Skeletal muscle tissue (tissue), 4 donors: ENCODE results near the gene LIPA. TPM values are rescaled to one million over a fixed set of nuclear protein-coding genes. Genes with fewer than 3 reads are reported as not detected.
"Not testable (repeated sequence)": the region's sequence is repeated elsewhere in the genome, so short reads cannot be mapped to it uniquely, and the experiment has no call there.

Source experiments
- H3K27ac ChIP-seq: one replicate; pipeline ENCODE4 v1.7.0; 2013; ENCODE audit warnings: mild to moderate bottlenecking, low read depth, low read length, inconsistent platforms
- H3K27me3 ChIP-seq, 3 donors: one replicate each; pipeline ENCODE4 v1.7.0; 2013; ENCODE audit warnings: low read length in 3 of 3; ENCODE audit not compliant: control insufficient read depth in 3 of 3, insufficient read depth in 3 of 3
- H3K36me3 ChIP-seq, 3 donors: one replicate each; pipeline ENCODE4 v1.7.0; 2013; ENCODE audit warnings: low read length in 3 of 3; ENCODE audit not compliant: control insufficient read depth in 3 of 3, insufficient read depth in 3 of 3
- H3K4me1 ChIP-seq, 3 donors: one replicate each; pipeline ENCODE4 v1.7.0; 2013; ENCODE audit warnings: low read length in 3 of 3, mild to moderate bottlenecking in 3 of 3; ENCODE audit not compliant: control insufficient read depth in 3 of 3, insufficient read depth in 3 of 3
- H3K4me3 ChIP-seq, 3 donors: one replicate each; pipeline ENCODE4 v1.7.0; 2013; ENCODE audit warnings: low read length in 3 of 3
- H3K9ac ChIP-seq, 3 donors: one replicate each; pipeline ENCODE4 v1.7.0; 2013; ENCODE audit warnings: low read length in 3 of 3, mild to moderate bottlenecking in 3 of 3, moderate library complexity in 2 of 3, low read depth in 1 of 3
- H3K9me3 ChIP-seq, 3 donors: one replicate each; pipeline ENCODE4 v1.7.0; 2013; ENCODE audit warnings: low read length in 3 of 3; ENCODE audit not compliant: control insufficient read depth in 3 of 3
- total RNA-seq: library from RNA; depleted of rRNA; stranded (reverse); fragments of >200 nt; gene quantifications from one replicate; pipeline ENCODE4 v1.2.3, GENCODE V29; 2014
- donor health status: Osteomylitis.

The LIPA gene
- total RNA-seq, 1 donor from 2014 or later = 50.1 TPM

GRCh38 chr10:89204621-89205185 is 46.9 kb downstream of the LIPA start:
- no peaks in the 10 kb centered on the region for H3K36me3 ChIP-seq
- H3K9ac ChIP-seq = no peak overlapping the region
- H3K4me3 ChIP-seq = no peak overlapping the region
- H3K27ac ChIP-seq = no peak overlapping the region
- H3K27me3 ChIP-seq = peaks cover 21 to 52% (median 40%) of the 10 kb centered on the region in 3 donors
- H3K4me1 ChIP-seq = peaks cover 17 to 21% (median 19%) of the 10 kb centered on the region in 3 donors
- H3K9me3 ChIP-seq = no peaks in the 10 kb centered on the region

GRCh38 chr10:89203237-89203636 is 48.3 kb downstream of the LIPA start:
- peaks cover 15 to 19% (median 16%) of the 10 kb centered on the region in 3 donors for H3K4me1 ChIP-seq
- H3K27me3 ChIP-seq = peaks cover 19 to 46% (median 33%) of the 10 kb centered on the region in 3 donors
- no peak overlapping the region for H3K9ac ChIP-seq
- H3K27ac ChIP-seq = no peak overlapping the region
- H3K36me3 ChIP-seq = no peaks in the 10 kb centered on the region
- H3K4me3 ChIP-seq = no peak overlapping the region
- no peaks in the 10 kb centered on the region for H3K9me3 ChIP-seq

GRCh38 chr10:89202033-89202425 is 49.5 kb downstream of the LIPA start:
- no peaks in the 10 kb centered on the region for H3K9me3 ChIP-seq
- H3K9ac ChIP-seq = no peak overlapping the region
- peaks cover 7 to 9% (median 8%) of the 10 kb centered on the region in 3 donors for H3K4me1 ChIP-seq
- H3K27me3 ChIP-seq = peaks cover 13 to 34% (median 22%) of the 10 kb centered on the region in 3 donors
- no peak overlapping the region for H3K27ac ChIP-seq
- no peaks in the 10 kb centered on the region for H3K36me3 ChIP-seq
- no peak overlapping the region for H3K4me3 ChIP-seq

- Histone ChIP-seq H3K36me3 (no peaks in the 10 kb centered on the region), H3K27ac (no peak overlapping the region), H3K4me1 (peaks cover 2 to 3% (median 3%) of the 10 kb centered on the region in 3 donors), H3K9ac (no peak overlapping the region), H3K4me3 (no peak overlapping the region), H3K27me3 (peaks cover 7 to 28% (median 17%) of the 10 kb centered on the region in 3 donors), H3K9me3 (no peaks in the 10 kb centered on the region)
Observed at GRCh38 chr10:89201345-89202032, 50.1 kb downstream of the LIPA start.

- peaks cover 0 to 4% (median 2%) of the 10 kb centered on the region in 3 donors for H3K27me3 ChIP-seq
- H3K27ac ChIP-seq = no peak overlapping the region
- H3K4me3 ChIP-seq = no peak overlapping the region
- no peak overlapping the region for H3K9ac ChIP-seq
- no peaks in the 10 kb centered on the region for H3K9me3 ChIP-seq
- no peaks in the 10 kb centered on the region for H3K36me3 ChIP-seq
- H3K4me1 ChIP-seq = no peaks in the 10 kb centered on the region
Observed at GRCh38 chr10:89197473-89197872, 54.1 kb downstream of the LIPA start.

GRCh38 chr10:89191301-89191700 is 60.3 kb downstream of the LIPA start:
- not testable (repeated sequence) for H3K9me3 ChIP-seq, H3K9ac ChIP-seq, H3K27me3 ChIP-seq, H3K27ac ChIP-seq, H3K4me1 ChIP-seq, H3K36me3 ChIP-seq, H3K4me3 ChIP-seq

- no peak overlapping the region for H3K27ac ChIP-seq
- no peak overlapping the region for H3K9ac ChIP-seq
- H3K4me1 ChIP-seq = no peaks in the 10 kb centered on the region
- H3K36me3 ChIP-seq = no peaks in the 10 kb centered on the region
- no peaks in the 10 kb centered on the region for H3K9me3 ChIP-seq
- H3K4me3 ChIP-seq = no peak overlapping the region
- H3K27me3 ChIP-seq = no peaks in the 10 kb centered on the region
Observed at GRCh38 chr10:89189211-89189734, 62.3 kb downstream of the LIPA start.

GRCh38 chr10:89185658-89186057 is 65.9 kb downstream of the LIPA start:
- no peaks in the 10 kb centered on the region for H3K36me3 ChIP-seq

GRCh38 chr10:89184638-89185037 is 66.9 kb downstream of the LIPA start:
- Histone ChIP-seq H3K9ac (no peak overlapping the region), H3K9me3 (peaks cover 0 to 11% (median 0%) of the 10 kb centered on the region in 3 donors), H3K4me1 (no peaks in the 10 kb centered on the region), H3K27ac (no peak overlapping the region), H3K4me3 (no peak overlapping the region), H3K27me3 (no peaks in the 10 kb centered on the region), H3K36me3 (no peaks in the 10 kb centered on the region)

More at GRCh38 chr10:89185658-89186057, 65.9 kb downstream of the LIPA start:
- Histone ChIP-seq H3K9me3 (peaks cover 0 to 4% (median 0%) of the 10 kb centered on the region in 3 donors), H3K27me3 (no peaks in the 10 kb centered on the region), H3K4me1 (no peaks in the 10 kb centered on the region), H3K9ac (no peak overlapping the region), H3K4me3 (no peak overlapping the region), H3K27ac (no peak overlapping the region)

GRCh38 chr10:89183571-89183970 is 68.0 kb downstream of the LIPA start:
- no peaks in the 10 kb centered on the region for H3K4me1 ChIP-seq

More at GRCh38 chr10:89183571-89183970, 68.0 kb downstream of the LIPA start:
- no peak overlapping the region for H3K4me3 ChIP-seq
- H3K27me3 ChIP-seq = no peaks in the 10 kb centered on the region
- no peaks in the 10 kb centered on the region for H3K36me3 ChIP-seq
- peaks cover 0 to 11% (median 0%) of the 10 kb centered on the region in 3 donors for H3K9me3 ChIP-seq
- no peak overlapping the region for H3K9ac ChIP-seq
- H3K27ac ChIP-seq = no peak overlapping the region
